DMS79 (cell line): ENCODE results near the gene DST.

Experiments used
- DNase-seq: peaks from one replicate; lab custom pipeline; 2025; lab: John Stamatoyannopoulos, UW

The DST gene

DNA sequence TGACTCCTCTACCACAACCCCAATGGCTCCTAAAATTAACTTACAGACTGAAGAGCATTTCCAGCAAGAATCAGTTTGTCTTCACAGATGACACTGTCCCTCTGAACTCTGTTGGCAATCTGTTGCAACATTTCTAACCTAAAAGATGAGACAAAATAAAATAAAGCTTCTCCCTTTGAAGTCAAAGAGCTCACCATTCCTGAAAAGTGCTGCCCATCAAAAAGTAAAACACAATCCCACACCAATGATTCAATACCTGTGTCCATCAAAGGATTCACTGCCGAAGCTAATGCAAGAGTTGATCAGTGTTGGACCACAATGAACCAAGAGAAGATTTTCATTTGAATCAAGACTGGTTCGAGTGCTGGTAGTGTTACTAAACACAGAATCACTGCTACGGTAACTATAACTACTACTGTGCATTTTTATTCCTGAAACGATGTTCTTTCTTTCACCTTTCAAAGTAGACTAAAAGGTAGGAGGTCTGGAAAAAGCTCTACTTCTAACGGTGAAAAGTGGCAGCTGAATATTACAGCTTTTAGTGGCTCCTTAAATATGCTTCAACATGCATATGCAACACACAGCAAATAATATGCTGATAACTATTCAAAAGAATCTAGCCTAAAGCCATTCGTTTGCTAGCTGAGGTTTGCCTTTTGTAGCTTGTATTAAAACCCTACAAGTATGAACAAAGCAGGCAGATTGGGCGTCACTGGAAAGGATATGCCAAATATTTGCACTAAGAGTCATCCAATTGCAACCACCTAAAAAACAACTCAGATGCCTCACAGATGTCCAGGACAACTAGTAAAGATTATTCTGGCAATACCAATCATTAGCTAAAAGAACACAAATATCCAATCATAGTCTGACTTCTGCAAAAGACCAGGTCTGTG lies at the start of gene DST:
Gene DST (minus strand): TSS at position 524 of the 896 bp plus-strand sequence.
- DNase-seq: no peak

DNA sequence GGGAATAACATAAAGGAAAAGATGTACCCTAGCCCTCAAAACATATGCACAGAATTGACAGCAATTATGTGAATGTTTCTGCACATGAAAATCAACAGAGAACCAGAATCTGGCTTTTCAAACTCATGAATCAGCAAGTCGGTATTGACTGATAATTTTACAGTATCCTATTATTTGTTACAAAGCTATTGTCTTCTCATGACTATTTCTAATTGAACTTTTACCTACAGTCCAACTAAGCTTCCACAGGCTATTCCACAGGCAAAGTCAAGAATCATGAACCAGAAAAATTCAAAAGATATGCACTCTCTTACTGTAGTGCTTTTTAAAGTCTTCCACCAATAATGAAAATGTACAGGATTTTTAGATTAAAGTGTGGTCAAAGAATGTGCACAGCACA lies 49.1 kb upstream of the DST start:
- no peak for DNase-seq

DNA sequence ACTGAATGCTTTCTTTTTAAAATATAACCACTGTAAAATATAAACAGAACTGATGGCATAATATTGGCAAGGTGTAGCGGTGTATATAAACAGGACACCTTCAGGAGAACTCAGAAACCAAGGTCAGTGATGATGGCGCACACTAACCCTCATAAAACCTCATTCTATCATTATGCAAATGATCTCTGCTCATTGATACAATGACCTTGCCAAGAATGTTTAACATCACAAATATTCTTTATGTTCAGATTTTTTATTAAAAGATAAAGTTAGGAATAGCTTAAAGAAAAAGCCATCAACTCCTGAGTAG lies 48.6 kb upstream of the DST start:
- DNase-seq: no peak

DNA sequence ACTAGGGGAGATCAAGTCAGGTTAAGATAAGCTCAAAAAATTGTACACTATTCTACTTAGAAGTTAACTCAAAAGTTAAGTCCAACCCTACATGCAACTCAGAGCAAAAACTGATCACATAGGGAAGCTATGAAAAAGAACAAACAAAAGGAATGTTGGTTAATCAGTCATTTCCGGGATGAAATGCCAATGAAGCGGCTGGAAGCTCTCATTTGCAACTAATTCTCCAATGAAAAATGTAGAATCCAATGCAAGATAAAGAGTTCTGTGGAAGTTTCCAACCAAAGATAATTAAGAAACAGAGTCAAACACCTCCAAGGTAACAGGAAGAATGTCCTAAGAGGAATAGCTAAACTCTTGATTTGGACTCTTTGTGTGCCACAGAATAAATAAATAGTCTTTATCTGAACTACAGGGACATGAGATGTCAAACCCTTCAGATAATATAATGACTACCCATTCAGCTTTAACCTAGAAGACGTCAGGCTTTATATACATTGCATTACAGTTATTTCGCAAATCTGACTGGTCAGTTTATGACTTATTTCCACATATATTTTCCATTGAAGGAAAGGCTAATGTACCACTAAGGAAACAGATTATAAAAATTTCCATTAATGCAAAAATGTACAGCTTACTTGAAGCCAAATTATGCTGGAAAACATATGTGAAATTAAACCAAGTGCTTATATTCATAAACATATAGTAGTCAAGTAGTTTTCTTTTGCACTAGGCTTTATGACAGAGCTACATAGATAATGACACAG lies 48.0 kb upstream of the DST start:
- no peak for DNase-seq

DNA sequence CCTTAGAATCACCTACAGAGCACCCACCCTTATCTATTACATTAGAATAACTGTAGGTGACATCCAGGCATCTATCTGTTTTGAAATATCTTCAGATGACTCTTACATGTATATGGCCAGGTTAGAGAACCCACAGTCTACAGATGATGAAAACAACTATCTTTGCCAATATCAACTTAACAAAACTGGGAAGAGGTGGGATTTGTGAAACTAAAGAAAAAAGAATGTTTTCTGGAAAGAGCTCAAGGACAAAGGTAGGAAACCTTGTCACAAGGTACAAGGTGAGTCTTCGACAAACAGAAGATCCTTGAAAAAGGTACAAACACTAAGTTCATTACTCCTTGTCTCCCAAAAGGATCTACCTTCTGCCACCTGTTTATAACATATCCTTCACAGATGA lies 47.0 kb upstream of the DST start:
- DNase-seq: no peak

DNA sequence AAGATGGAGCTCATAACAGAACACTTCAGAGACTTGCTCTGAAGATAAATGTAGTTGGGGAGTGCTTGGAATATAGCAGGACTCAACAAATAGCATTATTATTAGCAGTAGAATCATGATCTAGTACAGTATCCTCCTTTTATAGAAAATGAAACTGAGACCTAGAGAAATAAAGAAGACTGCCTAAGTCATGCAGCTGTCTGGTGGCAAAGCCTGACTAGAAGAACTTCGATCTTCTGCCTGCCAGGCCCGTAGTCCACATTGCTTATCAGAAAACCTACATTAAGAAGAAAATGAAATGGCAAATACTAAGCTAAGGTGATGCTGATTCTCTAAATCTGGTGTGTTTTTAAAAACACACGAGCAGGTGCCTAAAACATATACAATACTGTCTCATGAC lies 46.4 kb upstream of the DST start:
- DNase-seq: no peak

DNA sequence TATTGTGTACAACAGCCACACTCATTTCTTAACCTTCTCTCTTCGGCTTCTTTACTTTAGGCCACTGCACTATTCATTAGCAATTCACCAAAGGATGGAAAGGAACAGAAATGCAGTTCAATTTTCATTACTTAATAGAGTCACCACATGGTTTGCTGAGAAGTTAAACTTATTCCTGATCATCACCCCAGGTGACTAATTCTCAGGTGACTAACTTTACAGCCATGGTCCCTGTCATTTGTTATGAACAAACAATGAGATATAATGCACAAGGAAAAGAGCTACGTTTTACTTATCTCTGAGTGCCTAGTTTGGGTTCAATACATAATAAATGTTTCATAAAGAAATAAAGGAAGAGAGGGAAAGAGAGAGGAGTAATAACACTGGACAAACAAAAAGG lies 45.8 kb upstream of the DST start:
- DNase-seq: no peak

DNA sequence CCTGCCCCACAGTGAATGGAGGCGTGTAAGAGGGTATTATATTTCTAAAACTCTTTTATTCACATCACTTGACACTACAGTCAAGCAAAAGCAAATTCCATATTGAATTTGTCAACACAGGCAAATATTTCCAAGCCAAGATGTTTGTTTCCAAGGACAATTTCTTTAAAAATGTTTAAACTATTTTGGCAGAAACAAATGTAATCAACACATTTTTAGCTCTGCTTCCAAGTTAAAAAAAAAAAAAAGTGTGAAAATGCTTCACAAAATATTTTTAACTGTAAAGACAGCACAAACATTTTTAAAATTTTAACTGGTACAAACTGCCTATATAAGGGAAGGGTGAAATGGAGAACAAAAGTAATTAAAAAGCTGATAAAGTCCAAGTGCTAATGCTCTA lies 44.9 kb upstream of the DST start:
- DNase-seq: no peak

DNA sequence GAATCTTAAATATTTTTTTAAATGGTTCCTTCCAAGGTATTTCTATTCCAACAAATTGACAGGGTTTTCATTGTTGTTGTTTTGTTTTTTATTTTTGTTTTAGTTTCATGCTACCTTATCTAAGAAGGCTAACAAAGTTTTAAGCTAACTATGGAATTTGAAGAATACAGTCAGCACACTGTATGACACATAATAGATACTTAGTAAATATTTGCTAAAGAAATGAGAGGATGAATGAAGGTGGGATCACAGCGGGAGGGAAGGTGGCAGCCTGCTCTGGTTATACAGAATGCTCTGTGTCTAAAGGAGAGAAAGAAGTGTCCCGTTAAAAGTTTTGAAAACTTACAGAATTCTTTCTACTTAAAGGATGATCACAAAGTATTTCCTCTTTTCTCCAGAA lies 43.7 kb upstream of the DST start:
- no peak for DNase-seq

DNA sequence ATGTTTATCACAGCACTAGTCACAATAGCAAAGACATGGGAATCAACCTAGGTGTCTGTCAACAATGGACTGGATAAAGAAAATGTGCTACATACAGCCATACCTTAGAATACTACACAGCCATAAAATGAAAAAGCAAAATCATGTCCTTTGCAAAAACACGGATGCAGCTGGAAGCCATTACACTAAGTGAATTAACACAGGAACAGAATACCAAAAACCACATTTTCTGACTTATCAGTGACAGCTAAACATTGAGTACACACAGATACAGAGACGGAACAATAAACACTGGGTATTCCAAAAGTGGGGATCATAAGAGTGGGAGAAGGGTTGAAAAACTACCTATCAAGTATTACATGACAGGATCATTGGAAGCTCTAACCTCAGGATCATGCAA lies 43.3 kb upstream of the DST start:
- no peak for DNase-seq

DNA sequence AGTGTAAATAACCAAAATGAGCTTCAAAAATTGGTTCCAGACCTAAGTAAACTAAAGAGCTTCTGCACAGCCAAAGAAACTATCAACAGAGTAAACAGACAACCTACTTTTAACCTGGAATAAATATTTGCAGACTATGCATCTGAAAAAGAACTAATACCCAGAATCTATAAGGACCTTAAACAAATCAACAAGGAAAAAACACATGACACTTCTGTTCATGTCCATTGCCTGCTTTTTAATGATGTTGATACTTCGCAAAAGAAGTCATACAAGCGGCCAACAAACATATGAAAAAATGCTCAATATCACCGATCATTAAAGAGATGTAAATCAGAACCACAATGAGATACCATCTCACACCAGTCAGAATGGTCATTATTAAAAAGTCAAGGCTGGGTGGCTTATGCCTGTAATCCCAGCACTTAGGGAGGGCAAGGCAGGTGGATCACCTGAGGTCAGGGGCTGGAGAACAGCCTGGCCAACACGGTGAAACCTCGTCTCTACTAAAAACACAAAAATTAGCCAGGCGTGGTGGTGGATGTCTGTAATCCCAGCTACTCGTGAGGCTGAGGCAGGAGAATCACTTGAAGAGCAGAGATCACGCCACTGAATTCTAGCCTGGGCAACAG lies 42.5 kb upstream of the DST start:
- no peak for DNase-seq

DNA sequence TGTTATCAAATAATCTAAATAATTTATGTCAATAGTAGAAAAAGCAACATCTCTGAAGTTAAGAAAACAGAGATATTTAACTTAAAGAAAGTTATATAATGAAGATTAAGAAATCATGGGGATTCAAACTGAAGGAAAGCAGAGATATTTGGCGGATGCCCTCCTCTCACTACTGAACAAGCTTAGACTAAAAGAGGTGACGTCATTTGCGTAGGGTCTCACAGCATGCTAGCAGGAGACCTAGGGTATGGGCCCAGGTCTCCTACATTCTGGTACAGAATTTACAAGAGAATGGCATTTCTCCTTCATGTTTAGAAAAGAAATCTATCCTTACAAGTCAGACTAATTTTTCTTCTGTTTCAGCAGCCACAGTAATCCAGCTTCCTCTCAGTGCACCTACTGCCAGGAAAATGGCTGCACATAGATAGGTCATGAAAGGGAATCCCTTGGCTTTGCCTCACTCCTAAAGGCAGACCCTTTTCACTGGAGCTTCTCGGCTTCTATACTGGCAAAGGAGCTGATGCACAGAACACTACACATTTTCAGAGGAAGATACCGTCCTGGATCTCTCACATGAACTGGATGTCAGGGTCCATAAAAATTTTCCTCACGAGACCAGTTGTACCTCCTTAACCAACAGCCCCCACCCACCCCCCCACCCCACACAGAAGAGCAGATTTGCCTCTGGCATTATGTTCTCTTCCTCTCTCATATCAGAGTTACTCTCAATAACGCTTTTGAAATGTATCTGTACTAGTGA lies 41.8 kb upstream of the DST start:
- DNase-seq: no peak

DNA sequence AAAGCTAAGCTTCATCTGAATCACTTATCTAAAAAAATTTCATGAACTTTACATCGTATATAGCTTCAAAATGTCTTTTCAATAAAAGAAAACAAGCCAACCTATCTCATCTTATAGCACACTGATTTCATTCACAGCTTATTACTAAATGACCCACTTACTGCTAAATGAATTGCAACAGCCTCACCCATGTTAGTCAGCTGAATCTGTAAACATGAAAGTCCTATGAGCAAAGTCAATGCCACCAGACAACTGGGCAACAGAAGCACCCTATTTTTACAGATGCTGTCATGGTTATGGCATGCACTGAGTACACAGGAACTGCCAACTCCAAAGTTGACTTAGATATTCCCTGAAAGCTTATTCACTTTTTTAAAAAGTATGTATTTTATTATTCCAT lies 41.2 kb upstream of the DST start:
- DNase-seq: no peak

DNA sequence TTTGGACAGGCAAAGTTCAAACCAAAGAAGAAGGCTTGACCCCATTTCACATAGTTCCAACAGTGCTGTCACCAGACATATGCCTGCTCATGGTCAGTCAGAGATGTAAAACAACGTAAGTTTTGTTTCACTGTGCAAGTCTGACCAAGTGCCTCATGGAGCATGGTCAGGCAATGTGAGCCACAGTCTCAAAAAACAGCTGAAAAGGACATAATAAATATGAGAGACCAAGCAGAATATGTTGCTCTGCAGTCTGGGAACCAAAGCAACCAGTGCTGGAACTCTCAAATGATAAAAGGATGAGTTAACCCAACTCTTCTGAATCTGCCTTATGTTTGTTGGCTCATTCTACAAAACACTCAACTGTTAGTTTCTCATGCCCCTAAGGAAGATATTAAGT lies 39.9 kb upstream of the DST start:
- DNase-seq: no peak

DNA sequence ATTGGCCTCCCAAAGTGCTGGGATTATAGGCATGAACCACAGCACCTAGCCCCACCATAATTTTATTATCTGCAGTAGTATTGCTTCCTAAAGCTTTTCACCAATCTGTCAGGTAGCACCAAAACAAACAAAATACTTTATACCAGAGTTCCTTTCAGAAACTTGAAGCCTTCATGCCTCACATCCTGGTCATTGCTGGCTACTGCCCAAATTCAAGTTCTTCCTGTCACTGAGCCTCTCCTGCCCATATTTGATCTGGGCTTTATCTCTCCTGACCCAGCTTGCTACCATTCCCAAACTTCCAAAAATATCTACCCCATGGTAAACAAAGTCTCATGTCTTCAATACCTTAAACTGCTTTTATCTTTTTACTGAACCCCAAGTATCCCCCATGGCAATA lies 34.9 kb upstream of the DST start:
- no peak for DNase-seq

DNA sequence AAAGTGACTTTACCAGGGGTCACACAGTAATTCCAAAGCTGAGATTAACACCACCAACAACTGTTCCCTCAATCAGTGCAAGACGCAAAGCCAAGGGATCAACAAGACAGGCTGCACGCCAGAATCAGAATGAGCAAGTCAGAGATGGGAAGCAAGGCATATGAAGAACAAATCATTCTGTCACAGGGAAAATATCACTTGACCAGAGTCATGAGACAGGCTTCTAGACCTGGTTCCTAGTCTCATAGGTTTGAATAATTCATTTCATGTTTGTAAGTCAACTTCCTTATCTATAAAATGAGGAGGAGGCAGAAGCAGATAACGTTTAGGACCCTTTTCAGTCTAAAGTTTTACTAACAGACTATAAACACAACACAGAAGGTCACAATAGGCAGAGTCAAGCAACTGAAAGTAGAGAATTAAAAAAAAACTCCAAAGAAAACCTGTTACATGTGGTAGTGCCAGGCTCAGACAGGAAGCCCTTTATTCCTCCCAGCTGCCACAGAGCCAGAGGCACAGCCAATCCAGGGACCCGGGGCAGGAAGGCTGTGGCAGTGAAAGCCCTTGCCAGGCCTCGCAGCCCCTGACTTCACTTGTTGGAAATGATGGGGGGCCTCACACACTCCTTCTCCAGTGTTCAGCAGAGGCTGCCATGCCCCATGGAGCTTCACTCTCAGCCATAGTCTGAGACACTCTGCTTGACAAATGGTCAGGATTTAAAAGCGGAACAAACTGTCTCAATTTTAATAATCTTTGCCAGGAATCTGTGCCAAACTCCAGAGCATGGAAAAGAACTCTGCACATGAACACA lies 29.2 kb upstream of the DST start:
- DNase-seq: no peak

DNA sequence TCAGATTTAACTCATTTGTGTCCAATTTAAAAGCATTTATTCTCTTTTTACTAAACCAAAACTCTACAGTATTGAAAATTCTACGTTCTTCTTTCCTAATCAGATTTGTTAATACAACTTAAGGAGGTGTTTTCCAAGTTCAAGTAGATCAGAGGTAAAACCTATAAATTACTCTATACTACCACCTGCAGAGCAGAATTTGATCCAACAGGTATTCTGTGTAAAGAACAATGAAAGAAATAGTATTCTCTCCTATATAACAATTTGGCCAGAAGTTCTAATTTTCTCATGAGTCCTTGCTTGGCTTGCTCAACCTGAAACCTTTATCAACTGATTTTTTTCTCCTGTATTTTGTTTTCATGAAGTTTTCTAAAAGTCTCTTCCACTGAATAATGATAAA lies 28.5 kb upstream of the DST start:
- DNase-seq: no peak

DNA sequence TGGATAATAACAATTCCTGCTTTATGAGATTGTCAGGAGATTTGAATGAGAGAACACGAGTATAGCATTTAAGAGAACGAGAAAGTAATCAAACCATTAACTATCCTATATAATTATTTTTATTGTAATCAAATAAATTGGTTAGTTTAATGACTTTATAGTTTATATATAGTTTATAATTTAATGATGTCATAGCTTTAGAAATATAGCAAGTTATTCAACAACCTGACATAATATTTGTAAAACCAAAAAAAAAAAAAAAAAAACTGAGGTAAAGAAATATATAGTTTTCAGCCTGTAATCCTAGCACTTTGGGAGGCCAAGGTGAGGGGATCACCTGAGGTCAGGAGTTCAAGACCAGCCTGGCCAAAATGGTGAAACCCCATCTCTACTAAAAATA lies 26.4 kb upstream of the DST start:
- DNase-seq: no peak

DNA sequence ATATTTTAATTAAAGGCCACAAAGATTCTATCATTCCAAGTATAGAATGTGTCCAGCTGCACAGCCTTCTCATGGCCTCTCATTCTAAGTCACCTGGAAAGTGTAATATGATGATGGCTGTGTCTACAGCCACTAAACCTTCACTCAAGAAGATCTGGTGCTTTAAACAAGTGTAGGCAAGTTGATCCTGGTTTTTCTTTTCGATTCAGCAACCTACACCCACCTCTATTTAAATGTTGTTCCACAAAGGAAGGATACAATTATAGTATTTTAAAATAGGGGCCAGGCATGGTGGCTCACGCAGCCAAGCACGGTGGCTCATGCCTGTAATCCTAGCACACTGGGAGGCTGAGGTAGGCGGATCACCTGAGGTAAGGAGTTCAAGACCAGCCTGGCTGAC lies 25.5 kb upstream of the DST start:
- no peak for DNase-seq

DNA sequence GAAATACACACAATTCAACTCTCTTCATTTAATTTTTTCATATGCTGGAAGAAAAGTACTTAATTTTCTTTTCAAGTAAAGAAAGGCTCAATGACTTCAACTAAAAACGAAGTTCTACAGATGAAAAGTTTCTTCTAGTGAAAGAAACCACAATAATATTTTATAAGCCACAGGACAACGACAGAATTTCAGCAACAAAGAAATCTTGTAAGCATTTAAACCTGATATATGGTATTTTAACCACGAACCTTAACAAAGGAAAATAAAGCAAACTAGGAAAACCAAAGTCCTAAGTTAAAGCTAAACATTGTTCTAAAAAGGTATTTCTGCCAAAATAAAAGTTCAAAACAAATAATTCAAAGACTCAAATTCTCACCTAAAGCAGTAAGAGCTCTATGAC lies 24.6 kb upstream of the DST start:
- no peak for DNase-seq

DNA sequence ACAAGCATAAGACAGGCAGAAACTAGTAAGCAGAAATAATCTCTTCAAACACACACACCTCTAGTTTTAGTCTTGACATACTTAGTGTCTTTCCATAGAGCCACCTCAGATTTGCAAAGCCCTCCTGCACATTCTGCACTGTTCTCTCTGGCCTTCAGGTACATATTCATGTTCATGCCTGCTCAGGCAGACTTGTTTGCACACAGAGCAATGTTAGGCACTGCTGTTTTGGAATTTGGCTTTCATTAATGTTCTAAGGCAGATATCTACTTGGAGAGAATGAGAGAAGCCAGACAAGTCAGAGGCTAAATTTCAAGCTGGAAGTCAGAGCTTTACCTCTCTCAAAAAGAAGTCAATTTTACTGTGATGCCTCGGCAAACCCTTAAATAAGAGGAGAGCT lies 21.3 kb upstream of the DST start:
- no peak for DNase-seq

DNA sequence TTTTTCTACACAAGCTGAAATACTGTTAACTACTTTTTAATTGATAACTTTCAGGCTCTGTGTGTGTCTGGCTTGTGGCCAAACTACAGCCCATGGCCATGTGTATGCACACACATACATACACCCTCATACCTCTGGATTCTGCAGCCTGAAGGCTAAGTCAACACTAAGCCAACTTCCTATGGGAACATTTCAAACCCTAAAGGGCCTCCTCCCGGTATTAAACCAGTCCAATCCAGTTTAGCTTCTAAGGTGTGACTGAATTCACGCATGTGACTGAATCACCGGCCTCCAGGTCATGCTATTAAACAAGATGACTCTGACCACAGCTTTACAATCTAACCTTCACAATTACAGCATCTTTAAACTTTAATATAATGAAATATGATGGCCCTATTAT lies 20.7 kb upstream of the DST start:
- DNase-seq: no peak
